Measurements from ENCODE around the gene C5orf63. TPM values are rescaled to one million over a fixed set of nuclear protein-coding genes. Genes with fewer than 3 reads are reported as not detected.

The C5orf63 gene
- total RNA-seq, 1 experiment from 2014 or later: 24.2 TPM

DNA sequence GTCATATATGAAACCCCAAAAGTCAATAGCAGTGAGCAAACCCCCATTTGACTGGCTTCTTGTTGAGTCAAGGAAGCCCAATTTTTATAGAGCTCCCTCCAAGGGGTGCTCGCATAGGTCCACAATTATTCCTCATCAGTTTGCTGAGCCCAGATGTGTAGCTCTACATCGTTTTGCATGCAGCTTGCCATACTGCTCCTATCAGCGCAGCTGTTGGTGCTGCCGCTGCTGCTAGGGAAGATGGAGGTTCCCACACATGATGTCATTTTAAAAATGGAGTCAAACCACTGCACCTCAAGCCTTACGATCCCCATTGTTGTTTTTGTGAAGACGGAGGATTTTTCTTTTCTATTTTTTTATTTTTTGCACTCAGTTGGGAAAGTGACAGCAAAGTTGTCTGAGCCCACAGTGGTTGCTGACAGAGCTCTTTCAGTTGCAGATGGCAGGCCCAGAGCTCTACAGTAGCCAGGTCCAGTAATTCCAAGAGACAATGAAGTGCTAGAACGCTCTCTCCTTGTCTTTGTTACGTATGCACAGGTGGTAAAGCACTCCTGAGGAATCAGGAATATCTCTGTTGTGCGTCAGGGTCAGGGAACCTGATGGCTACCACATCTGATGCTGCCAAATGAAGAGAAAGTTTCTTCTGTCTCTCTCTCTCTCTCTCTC lies 23.2 kb upstream of the C5orf63 start:
- no peaks in the 10 kb centered on the region for H3K9me3 ChIP-seq (ENCODE audit: low read length)

DNA sequence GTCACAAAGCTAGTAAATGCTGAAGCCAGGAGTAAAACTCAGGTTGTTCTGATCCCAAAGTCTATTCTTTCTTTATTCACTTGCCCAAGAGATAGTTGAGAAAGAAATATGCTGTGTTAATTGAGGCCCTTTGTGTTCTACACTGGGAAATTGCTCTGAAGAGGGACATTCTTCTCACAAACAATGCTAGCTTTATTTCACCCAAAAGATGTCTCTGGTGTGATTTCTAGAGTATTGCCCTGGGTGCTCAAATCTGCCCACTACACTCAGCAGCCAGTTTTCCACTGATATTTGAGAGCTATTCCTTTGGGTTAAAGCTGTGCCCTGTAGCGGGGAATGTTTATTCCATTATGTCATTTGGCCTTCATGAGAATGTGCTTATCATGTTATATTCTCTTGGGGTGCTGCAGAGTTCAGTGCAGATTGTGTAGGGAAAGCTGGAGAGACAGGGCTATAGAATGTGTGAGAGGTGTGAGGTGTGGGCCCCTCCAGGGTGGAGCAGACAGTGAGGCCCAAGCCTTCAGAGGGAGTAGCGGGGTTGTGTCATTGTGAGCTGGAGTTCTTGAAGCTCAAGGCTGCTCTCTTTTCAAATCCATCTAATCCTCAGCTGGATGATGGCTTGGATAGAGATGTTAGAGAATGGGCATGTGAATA lies 21.0 kb upstream of the C5orf63 start:
- Histone ChIP-seq H3K79me2 (ENCODE audit: low read length) (no peaks in the 10 kb centered on the region), H3K9ac (ENCODE audit: low read length) (no peak overlapping the region)
- no peak for DNase-seq

More for the DNA sequence above, 23.2 kb upstream of the C5orf63 start:
- no peaks in the 10 kb centered on the region for H3K27me3 ChIP-seq (ENCODE audit: low read length)
- no peak for DNase-seq
- no peak overlapping the region for H3K4me3 ChIP-seq (ENCODE audit: low read length)
- H3K27ac ChIP-seq (ENCODE audit: low read length): no peak overlapping the region
- no peaks in the 10 kb centered on the region for H3K9me2 ChIP-seq (replicated peaks; ENCODE audit: insufficient read depth, low read length)
- H2AFZ ChIP-seq (ENCODE audit: low read length): no peak overlapping the region
- no peaks in the 10 kb centered on the region for H3K4me1 ChIP-seq (ENCODE audit: low read length)
- H3K4me2 ChIP-seq (ENCODE audit: low read depth, low read length, poor library complexity, severe bottlenecking): no peak overlapping the region
- H4K20me1 ChIP-seq (ENCODE audit: insufficient read depth, low read depth, low read length): no peaks in the 10 kb centered on the region
- H3K36me3 ChIP-seq (ENCODE audit: insufficient read depth, low read length): no peaks in the 10 kb centered on the region
- no peaks in the 10 kb centered on the region for H3K79me2 ChIP-seq (ENCODE audit: low read length)
- H3K9ac ChIP-seq (ENCODE audit: low read length): no peak overlapping the region

DNA sequence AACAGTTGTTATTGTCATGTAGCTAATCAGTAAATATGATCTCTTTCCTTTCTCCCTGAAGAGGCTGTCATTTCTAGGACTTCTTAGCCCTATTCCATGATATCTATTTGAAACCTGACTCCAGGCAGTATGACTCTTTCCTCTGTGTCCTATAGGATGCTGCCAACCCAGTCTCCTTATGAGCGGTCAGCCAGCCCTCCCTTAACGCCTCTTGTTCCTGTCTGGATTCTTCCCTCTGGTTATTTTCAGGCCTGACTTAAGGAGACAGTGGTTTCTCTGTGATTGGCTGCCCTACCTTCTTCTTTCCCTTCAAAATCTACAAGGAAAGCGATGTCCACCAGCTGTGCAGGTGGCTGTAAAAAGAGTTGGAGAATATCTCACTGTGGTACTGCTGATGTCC lies 19.4 kb upstream of the C5orf63 start:
- Histone ChIP-seq H3K36me3 (ENCODE audit: insufficient read depth, low read length) (no peaks in the 10 kb centered on the region), H3K9ac (ENCODE audit: low read length) (no peak overlapping the region), H3K27me3 (ENCODE audit: low read length) (no peaks in the 10 kb centered on the region), H3K9me3 (ENCODE audit: low read length) (no peaks in the 10 kb centered on the region), H3K4me3 (ENCODE audit: low read length) (no peak overlapping the region), H2AFZ (ENCODE audit: low read length) (no peak overlapping the region), H4K20me1 (ENCODE audit: insufficient read depth, low read depth, low read length) (no peaks in the 10 kb centered on the region), H3K79me2 (ENCODE audit: low read length) (no peaks in the 10 kb centered on the region), H3K9me2 (replicated peaks; ENCODE audit: insufficient read depth, low read length) (no peaks in the 10 kb centered on the region), H3K27ac (ENCODE audit: low read length) (no peak overlapping the region), H3K4me1 (ENCODE audit: low read length) (no peaks in the 10 kb centered on the region), H3K4me2 (ENCODE audit: low read depth, low read length, poor library complexity, severe bottlenecking) (no peak overlapping the region)
- no peak for DNase-seq

More for the DNA sequence above, 21.0 kb upstream of the C5orf63 start:
- Histone ChIP-seq H3K4me3 (ENCODE audit: low read length) (no peak overlapping the region), H4K20me1 (ENCODE audit: insufficient read depth, low read depth, low read length) (no peaks in the 10 kb centered on the region), H2AFZ (ENCODE audit: low read length) (no peak overlapping the region), H3K9me2 (replicated peaks; ENCODE audit: insufficient read depth, low read length) (no peaks in the 10 kb centered on the region), H3K4me1 (ENCODE audit: low read length) (no peaks in the 10 kb centered on the region), H3K36me3 (ENCODE audit: insufficient read depth, low read length) (no peaks in the 10 kb centered on the region), H3K4me2 (ENCODE audit: low read depth, low read length, poor library complexity, severe bottlenecking) (no peak overlapping the region), H3K27me3 (ENCODE audit: low read length) (no peaks in the 10 kb centered on the region), H3K9me3 (ENCODE audit: low read length) (no peaks in the 10 kb centered on the region), H3K27ac (ENCODE audit: low read length) (no peak overlapping the region)

- Histone ChIP-seq H3K27ac (ENCODE audit: low read length) (no peak overlapping the region), H2AFZ (ENCODE audit: low read length) (no peak overlapping the region), H3K36me3 (ENCODE audit: insufficient read depth, low read length) (no peaks in the 10 kb centered on the region), H3K4me3 (ENCODE audit: low read length) (no peak overlapping the region), H4K20me1 (ENCODE audit: insufficient read depth, low read depth, low read length) (no peaks in the 10 kb centered on the region), H3K9me2 (replicated peaks; ENCODE audit: insufficient read depth, low read length) (no peaks in the 10 kb centered on the region), H3K27me3 (ENCODE audit: low read length) (no peaks in the 10 kb centered on the region), H3K4me2 (ENCODE audit: low read depth, low read length, poor library complexity, severe bottlenecking) (no peak overlapping the region), H3K79me2 (ENCODE audit: low read length) (no peaks in the 10 kb centered on the region), H3K9me3 (ENCODE audit: low read length) (no peaks in the 10 kb centered on the region), H3K4me1 (ENCODE audit: low read length) (no peaks in the 10 kb centered on the region), H3K9ac (ENCODE audit: low read length) (no peak overlapping the region)
- no peak for DNase-seq
These were observed 15.9 kb upstream of the C5orf63 start for GRCh38 chr5:127089191-127089590.

DNA sequence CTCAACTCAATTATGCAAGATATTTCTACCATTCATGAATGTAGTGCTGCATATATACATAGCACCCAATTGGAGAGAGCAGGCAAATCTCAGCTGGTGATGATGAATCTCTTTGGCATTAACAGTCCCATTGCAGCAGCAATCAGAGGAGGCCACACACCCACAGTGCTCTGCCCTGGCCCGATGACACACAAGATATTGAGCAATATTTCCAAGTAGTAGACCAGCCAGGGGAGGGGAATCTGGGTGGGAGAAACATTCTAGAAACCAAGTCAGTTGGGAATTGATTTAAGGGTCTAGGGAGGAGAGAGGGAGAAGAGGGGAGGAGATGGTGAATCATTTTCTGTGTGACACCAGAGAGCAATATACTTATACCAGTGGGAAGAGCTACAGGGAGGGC lies 14.9 kb upstream of the C5orf63 start:
- H3K27ac ChIP-seq (ENCODE audit: low read length): no peak overlapping the region
- no peaks in the 10 kb centered on the region for H3K9me3 ChIP-seq (ENCODE audit: low read length)
- no peaks in the 10 kb centered on the region for H3K36me3 ChIP-seq (ENCODE audit: insufficient read depth, low read length)
- H2AFZ ChIP-seq (ENCODE audit: low read length): no peak overlapping the region
- no peaks in the 10 kb centered on the region for H3K79me2 ChIP-seq (ENCODE audit: low read length)
- H3K27me3 ChIP-seq (ENCODE audit: low read length): no peaks in the 10 kb centered on the region
- H3K4me3 ChIP-seq (ENCODE audit: low read length): no peak overlapping the region
- no peak overlapping the region for H3K9ac ChIP-seq (ENCODE audit: low read length)
- H3K4me2 ChIP-seq (ENCODE audit: low read depth, low read length, poor library complexity, severe bottlenecking): no peak overlapping the region
- H3K9me2 ChIP-seq (replicated peaks; ENCODE audit: insufficient read depth, low read length): no peaks in the 10 kb centered on the region
- no peak for DNase-seq
- H3K4me1 ChIP-seq (ENCODE audit: low read length): no peaks in the 10 kb centered on the region
- H4K20me1 ChIP-seq (ENCODE audit: insufficient read depth, low read depth, low read length): no peaks in the 10 kb centered on the region

- Histone ChIP-seq H2AFZ (ENCODE audit: low read length) (no peak overlapping the region), H3K4me2 (ENCODE audit: low read depth, low read length, poor library complexity, severe bottlenecking) (no peak overlapping the region), H3K4me3 (ENCODE audit: low read length) (no peak overlapping the region), H3K36me3 (ENCODE audit: insufficient read depth, low read length) (no peaks in the 10 kb centered on the region), H3K27me3 (ENCODE audit: low read length) (no peaks in the 10 kb centered on the region), H3K4me1 (ENCODE audit: low read length) (no peaks in the 10 kb centered on the region), H3K79me2 (ENCODE audit: low read length) (no peaks in the 10 kb centered on the region), H3K9me3 (ENCODE audit: low read length) (no peaks in the 10 kb centered on the region), H3K9me2 (replicated peaks; ENCODE audit: insufficient read depth, low read length) (no peaks in the 10 kb centered on the region), H3K9ac (ENCODE audit: low read length) (no peak overlapping the region), H3K27ac (ENCODE audit: low read length) (no peak overlapping the region), H4K20me1 (ENCODE audit: insufficient read depth, low read depth, low read length) (no peaks in the 10 kb centered on the region)
- no peak for DNase-seq
These were observed 13.3 kb upstream of the C5orf63 start for GRCh38 chr5:127086589-127086988.

- no peak overlapping the region for H2AFZ ChIP-seq (ENCODE audit: low read length)
- H3K4me2 ChIP-seq (ENCODE audit: low read depth, low read length, poor library complexity, severe bottlenecking): no peak overlapping the region
- no peaks in the 10 kb centered on the region for H3K36me3 ChIP-seq (ENCODE audit: insufficient read depth, low read length)
- no peaks in the 10 kb centered on the region for H3K9me3 ChIP-seq (ENCODE audit: low read length)
- H3K9ac ChIP-seq (ENCODE audit: low read length): no peak overlapping the region
- no peak overlapping the region for H3K27ac ChIP-seq (ENCODE audit: low read length)
- H3K79me2 ChIP-seq (ENCODE audit: low read length): no peaks in the 10 kb centered on the region
- H3K9me2 ChIP-seq (replicated peaks; ENCODE audit: insufficient read depth, low read length): no peaks in the 10 kb centered on the region
- no peak overlapping the region for H3K4me3 ChIP-seq (ENCODE audit: low read length)
- H3K27me3 ChIP-seq (ENCODE audit: low read length): no peaks in the 10 kb centered on the region
- no peak for DNase-seq
- H3K4me1 ChIP-seq (ENCODE audit: low read length): no peaks in the 10 kb centered on the region
- H4K20me1 ChIP-seq (ENCODE audit: insufficient read depth, low read depth, low read length): no peaks in the 10 kb centered on the region
These were observed 12.5 kb upstream of the C5orf63 start for GRCh38 chr5:127085796-127086195.

- no peak overlapping the region for H3K9ac ChIP-seq (ENCODE audit: low read length)
- no peak overlapping the region for H3K27ac ChIP-seq (ENCODE audit: low read length)
- no peaks in the 10 kb centered on the region for H4K20me1 ChIP-seq (ENCODE audit: insufficient read depth, low read depth, low read length)
- H3K27me3 ChIP-seq (ENCODE audit: low read length): no peaks in the 10 kb centered on the region
- no peaks in the 10 kb centered on the region for H3K9me3 ChIP-seq (ENCODE audit: low read length)
- DNase-seq: no peak
- no peaks in the 10 kb centered on the region for H3K36me3 ChIP-seq (ENCODE audit: insufficient read depth, low read length)
- H3K79me2 ChIP-seq (ENCODE audit: low read length): no peaks in the 10 kb centered on the region
- H3K4me2 ChIP-seq (ENCODE audit: low read depth, low read length, poor library complexity, severe bottlenecking): no peak overlapping the region
- H3K4me1 ChIP-seq (ENCODE audit: low read length): no peaks in the 10 kb centered on the region
- H3K9me2 ChIP-seq (replicated peaks; ENCODE audit: insufficient read depth, low read length): no peaks in the 10 kb centered on the region
- H3K4me3 ChIP-seq (ENCODE audit: low read length): no peak overlapping the region
- H2AFZ ChIP-seq (ENCODE audit: low read length): no peak overlapping the region
These were observed 12.1 kb upstream of the C5orf63 start for GRCh38 chr5:127085371-127085770.
